Transverse colon (tissue), 4 donors: ENCODE data around the gene CTNNBIP1.

ENCODE experiments used
- EP300 ChIP-seq: sonication (generic); formaldehyde crosslinking; IDR thresholded peaks from one replicate; pipeline ENCODE4 v1.6.1; 2017; ENCODE audit warnings: antibody characterized with exemption, low read depth
- POLR2A ChIP-seq: fragments of 450-650 bp; IDR thresholded peaks from one replicate; pipeline ENCODE4 v1.6.1; 2016; ENCODE audit warnings: antibody characterized with exemption, mild to moderate bottlenecking, moderate library complexity
- POLR2AphosphoS5 ChIP-seq, 3 donors: sonication (generic); formaldehyde crosslinking; IDR thresholded peaks; one replicate each; pipeline ENCODE4 v1.6.1; 2016; ENCODE audit warnings: antibody characterized with exemption in 3 of 3
- TF ChIP-seq, protein P1 (sequence below), 5 experiments: fragments of 200-600 bp in 3 of 5; fragments of 450-650 bp in 2 of 5; sonication (generic) in 3 of 5; IDR thresholded peaks; 1 replicate in 2 of 5; 2 replicates in 3 of 5; pipeline ENCODE4 v1.5.1; 2016 to 2017; ENCODE audit warnings: antibody characterized with exemption in 5 of 5, inconsistent platforms in 3 of 5, mild to moderate bottlenecking in 2 of 5, moderate library complexity in 1 of 5

DNA sequence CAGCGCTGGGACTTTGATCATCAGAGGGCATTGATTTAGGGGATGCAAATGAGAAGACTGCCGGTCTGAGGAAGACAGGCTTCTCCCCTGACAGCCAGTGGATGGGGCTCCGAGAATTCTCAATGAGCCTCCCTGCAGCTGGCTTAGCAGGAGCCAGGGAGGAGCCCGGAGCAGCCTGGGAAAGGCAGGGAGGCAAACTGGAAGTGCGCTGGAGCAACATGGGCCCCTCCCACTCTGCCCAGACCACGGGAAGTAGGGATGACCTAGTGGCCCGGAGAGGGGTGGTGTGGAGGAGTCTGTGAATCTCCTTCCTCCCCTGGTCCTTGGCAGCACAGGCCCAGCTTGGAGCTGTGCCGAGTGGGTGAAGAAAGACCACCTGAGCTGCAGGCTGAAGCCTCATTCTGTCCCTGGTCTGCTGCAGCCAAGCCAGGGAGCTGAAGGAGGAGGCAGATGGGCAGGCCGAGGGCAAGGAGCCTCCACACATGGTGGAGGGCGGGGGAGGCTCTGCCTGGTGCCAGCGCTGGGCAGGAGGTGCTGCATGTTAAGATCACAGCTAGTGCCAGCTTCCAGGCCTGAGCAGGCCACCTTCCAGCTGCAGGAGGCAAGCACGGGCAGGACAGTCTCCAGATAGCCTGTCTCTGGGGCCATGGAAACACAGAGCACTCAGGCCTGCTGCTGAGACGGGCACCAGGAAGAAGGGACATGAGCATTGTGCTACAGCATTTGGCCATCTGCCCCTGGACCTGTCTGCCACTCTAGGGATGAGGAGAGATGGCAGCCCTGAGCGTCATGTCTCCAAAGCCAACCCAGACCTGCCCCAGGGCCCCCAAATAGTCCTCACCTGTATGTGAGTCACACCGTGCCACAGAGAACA lies 74.1 kb downstream of the CTNNBIP1 start:
- TF ChIP-seq, protein P1, sequence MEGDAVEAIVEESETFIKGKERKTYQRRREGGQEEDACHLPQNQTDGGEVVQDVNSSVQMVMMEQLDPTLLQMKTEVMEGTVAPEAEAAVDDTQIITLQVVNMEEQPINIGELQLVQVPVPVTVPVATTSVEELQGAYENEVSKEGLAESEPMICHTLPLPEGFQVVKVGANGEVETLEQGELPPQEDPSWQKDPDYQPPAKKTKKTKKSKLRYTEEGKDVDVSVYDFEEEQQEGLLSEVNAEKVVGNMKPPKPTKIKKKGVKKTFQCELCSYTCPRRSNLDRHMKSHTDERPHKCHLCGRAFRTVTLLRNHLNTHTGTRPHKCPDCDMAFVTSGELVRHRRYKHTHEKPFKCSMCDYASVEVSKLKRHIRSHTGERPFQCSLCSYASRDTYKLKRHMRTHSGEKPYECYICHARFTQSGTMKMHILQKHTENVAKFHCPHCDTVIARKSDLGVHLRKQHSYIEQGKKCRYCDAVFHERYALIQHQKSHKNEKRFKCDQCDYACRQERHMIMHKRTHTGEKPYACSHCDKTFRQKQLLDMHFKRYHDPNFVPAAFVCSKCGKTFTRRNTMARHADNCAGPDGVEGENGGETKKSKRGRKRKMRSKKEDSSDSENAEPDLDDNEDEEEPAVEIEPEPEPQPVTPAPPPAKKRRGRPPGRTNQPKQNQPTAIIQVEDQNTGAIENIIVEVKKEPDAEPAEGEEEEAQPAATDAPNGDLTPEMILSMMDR (IDR thresholded peaks at IDR 0.05): no peak
- TF ChIP-seq EP300 (no peak), POLR2AphosphoS5 (IDR thresholded peaks at IDR 0.05) (no peak), POLR2A (no peak)
